GM06990 (cell line): ENCODE results near the gene PQBP1.

Experiments used
- DNase-seq: peaks from one replicate; pipeline ENCODE4 v3.0.0-alpha.2; 2011; ENCODE audit not compliant: insufficient read length; ENCODE audit errors: extremely low read depth
- H3K27me3 ChIP-seq: replicated peaks from 2 replicates; pipeline ENCODE4 v1.6.0; 2011; ENCODE audit warnings: low read length; ENCODE audit not compliant: control insufficient read depth, insufficient read depth
- H3K36me3 ChIP-seq: 2 replicates; pipeline ENCODE4 v1.5.1; 2011; ENCODE audit warnings: low read length; ENCODE audit not compliant: control insufficient read depth, insufficient read depth
- H3K4me3 ChIP-seq: replicated peaks from 2 replicates; pipeline ENCODE4 v1.5.1; 2011; ENCODE audit warnings: low read depth, mild to moderate bottlenecking, control low read depth, low read length
- TF ChIP-seq, protein P1 (sequence below): IDR thresholded peaks from 2 replicates; pipeline ENCODE4 v1.5.1; 2011; ENCODE audit warnings: low read length, control low read depth, mild to moderate bottlenecking, inconsistent platforms; ENCODE audit not compliant: insufficient read depth, poor library complexity, severe bottlenecking

PQBP1 gene

DNA sequence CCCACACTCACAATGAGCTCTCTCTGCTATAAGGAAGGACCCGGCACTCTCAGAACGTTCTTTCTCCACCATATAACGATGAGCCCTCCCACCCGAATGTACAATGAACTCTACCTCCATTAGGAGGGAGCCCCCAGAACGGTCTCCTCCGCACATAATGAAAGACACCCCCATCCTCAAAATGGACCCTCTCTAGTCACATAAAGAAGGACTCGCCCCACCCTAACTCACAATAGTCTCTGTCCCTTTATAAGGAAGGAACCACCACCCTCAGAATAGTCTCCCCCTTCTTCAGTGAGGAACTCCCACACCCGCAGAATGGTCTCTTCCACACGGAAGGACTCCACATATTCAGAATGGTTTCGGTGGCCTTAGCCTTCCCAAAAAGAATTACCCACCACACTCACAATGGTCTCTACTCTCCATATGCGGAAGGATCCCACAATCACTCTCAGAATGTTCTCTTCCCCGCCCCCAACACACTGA lies 13.2 kb downstream of the PQBP1 start:
- no peaks in the 10 kb centered on the region for H3K27me3 ChIP-seq
- TF ChIP-seq, protein P1, sequence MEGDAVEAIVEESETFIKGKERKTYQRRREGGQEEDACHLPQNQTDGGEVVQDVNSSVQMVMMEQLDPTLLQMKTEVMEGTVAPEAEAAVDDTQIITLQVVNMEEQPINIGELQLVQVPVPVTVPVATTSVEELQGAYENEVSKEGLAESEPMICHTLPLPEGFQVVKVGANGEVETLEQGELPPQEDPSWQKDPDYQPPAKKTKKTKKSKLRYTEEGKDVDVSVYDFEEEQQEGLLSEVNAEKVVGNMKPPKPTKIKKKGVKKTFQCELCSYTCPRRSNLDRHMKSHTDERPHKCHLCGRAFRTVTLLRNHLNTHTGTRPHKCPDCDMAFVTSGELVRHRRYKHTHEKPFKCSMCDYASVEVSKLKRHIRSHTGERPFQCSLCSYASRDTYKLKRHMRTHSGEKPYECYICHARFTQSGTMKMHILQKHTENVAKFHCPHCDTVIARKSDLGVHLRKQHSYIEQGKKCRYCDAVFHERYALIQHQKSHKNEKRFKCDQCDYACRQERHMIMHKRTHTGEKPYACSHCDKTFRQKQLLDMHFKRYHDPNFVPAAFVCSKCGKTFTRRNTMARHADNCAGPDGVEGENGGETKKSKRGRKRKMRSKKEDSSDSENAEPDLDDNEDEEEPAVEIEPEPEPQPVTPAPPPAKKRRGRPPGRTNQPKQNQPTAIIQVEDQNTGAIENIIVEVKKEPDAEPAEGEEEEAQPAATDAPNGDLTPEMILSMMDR: no peak
- DNase-seq: no peak
- H3K4me3 ChIP-seq: peak overlapping the region; percentile 73
- H3K36me3 ChIP-seq: peaks cover 13% of the 10 kb centered on the region

GRCh38 chrX:48911412-48912182 lies 13.9 kb downstream of the PQBP1 start, which contains the start of gene SLC35A2:
Gene SLC35A2 (minus strand): TSS chrX:48911646. CDS start chrX:48911636, 10 bp downstream.
- H3K4me3 ChIP-seq: peak within 1 kb of the TSS; percentile 73
- TF ChIP-seq, protein P1: no peak
- H3K36me3 ChIP-seq: peaks cover 13% of the 10 kb centered on the region
- peak; percentile 81 for DNase-seq
- H3K27me3 ChIP-seq: no peaks in the 10 kb centered on the region

DNA sequence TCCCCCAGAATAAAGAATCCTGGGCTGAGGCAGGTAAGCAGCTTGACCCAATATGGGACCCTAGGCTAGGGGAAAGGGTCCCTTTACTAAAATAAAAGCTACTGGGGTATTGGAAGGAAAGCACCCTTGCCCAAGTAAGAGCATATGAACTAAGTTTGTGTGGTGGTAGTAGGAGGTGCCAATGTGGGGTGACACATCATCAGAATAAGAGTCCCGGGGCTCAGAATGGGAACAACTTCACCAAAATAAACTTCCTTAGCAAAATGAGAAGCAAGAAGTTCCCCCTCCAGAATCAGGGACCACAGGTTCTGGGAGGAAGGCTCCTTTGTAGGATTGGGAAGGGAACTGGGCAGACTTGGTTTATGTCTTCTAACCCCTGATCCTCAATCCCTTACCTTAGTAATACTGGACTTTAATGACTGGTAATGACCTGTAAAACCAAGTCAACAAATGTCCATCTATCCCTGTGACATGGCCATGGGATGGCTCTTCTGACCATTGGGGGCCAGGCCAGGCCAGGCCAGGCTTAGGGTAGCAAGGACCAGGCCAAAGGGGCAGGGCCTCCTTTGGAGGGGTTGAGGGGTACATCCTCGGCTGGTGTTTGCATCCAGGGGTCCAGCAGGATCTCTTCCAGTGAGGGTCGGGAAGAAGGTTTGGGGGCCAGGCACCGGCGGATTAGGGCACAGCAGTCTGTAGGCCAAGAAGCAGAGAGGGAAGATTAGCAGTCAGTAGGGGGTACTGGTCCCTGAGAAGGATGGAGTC lies 16.1 kb downstream of the PQBP1 start:
- no peaks in the 10 kb centered on the region for H3K27me3 ChIP-seq
- TF ChIP-seq, protein P1: no peak
- DNase-seq: no peak
- H3K36me3 ChIP-seq: peaks cover 12% of the 10 kb centered on the region
- no peak overlapping the region; the same call in 1 of the 2 replicates for H3K4me3 ChIP-seq

DNA sequence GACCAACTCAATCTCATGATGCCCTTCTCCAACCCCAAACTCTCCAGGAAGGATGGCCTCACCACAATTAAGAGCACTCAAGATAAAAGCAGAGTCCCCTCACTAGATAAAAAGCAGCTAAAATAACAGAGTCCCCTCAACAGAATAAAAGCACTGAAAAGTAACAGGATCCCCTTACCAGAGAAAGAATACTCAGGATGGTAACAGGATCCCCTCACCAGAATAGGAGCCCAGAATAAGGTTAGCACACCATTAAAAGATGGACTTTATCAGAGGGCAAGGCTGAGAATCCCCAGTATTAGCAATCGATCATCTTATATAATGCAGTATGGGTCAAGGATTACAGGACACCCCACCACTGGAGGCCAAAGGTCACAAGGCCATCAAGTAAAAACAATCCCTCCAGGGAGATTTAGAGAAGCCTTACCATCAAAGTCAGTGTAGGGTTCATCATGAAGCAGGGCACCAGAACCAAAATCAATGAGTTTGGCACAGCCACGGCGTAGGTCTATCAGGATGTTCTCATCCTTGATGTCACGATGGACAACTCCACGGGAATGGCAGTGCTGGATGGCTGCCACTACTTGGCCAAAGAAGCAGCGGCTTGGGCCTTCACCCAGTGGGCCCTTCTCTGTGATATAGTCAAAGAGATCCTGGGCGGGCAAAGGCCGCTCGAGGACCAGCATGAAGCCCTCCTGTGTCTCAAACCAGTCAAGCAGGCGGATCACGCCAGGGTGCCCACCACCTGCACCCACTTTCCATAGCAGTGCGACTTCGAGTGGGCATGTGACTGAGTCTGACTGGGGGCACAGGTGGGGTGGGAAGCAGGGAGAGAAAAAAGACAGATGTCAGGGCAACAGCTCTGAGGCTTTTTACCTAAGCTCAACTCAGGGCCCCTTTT lies 17.1 kb downstream of the PQBP1 start:
- H3K27me3 ChIP-seq: no peaks in the 10 kb centered on the region
- no peak overlapping the region; the same call in 1 of the 2 replicates for H3K4me3 ChIP-seq
- peaks cover 12% of the 10 kb centered on the region for H3K36me3 ChIP-seq
- TF ChIP-seq, protein P1: no peak
- no peak for DNase-seq
